GM19239 (cell line): Measurements from ENCODE around the gene MS4A18.

Experiments
- DNase-seq: peaks from one replicate; pipeline ENCODE4 v3.0.0; 2011; ENCODE audit warnings: low spot score; ENCODE audit not compliant: insufficient read length
- FAIRE-seq: peaks from 2 replicates; lab custom pipeline; 2011; peaks lifted over from hg19 to GRCh38; lab: Jason Lieb, UNC

MS4A18 gene

DNA sequence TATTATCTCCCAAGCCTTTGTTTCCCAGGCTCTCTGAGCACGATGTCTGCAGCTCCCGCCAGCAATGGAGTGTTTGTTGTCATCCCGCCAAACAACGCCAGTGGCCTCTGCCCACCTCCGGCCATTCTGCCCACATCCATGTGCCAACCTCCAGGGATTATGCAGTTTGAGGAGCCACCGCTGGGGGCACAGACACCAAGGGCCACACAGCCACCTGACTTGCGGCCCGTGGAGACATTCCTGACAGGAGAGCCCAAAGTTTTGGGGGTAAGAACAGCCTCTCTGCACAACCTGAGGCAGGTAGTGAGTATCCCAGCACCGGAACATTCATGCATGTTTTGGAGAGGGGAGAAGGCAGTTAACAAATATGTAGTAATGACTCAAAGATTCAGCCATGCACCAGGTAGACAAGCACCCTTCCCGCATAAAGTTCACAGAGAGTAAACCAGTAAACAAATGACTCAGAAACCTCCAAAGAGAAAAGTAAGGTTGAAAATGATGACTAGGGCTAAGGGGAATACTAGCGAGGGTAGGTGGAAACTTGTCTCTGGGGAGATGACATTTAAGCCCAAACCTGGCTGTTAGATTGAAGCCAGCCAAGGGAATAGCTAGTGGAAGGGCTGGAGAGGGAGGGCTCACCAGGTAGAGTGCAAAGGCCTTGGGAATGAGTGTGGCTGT is 39.3 kb downstream of the MS4A18 start:
- FAIRE-seq (no peak), DNase-seq (no peak)

DNA sequence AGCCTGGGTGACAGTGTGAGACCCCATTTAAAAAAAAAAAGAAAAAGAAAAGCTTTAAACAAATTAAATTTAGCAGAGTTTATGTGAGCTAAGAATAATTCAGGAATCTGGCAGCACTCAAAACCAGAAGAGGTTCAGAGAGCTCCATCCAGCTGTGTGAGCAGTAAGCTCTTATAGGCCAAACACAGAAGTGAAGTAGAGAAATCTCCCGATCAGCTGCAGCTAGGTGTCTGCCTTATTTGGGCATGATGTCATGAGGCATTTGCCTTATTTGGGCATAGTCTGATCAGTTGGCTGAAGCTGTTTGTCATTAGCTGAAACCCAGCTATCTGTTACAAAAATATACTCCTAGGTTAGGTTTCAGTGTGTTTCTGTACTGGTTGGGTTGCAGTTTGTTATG is 40.4 kb downstream of the MS4A18 start:
- DNase-seq: no peak
- FAIRE-seq: peak; percentile 95

DNA sequence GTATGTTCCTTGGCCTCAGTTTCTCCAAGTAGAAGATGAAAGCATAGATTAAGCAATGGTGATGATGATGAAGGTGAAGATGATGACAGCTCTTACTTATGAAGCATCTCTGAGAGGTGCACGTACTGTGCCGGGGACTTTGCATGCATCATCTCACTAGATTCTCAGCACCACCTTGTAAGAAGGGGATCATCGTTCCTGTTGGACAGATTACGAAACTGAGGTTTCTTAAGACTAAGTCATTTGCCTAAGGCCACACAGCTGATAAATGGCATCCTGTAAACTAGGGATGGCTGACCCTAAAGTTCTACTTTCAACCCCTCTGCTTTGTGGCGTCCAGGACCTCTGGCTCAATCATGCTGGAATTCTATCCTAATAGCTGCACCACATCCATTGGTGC is 40.8 kb downstream of the MS4A18 start:
- DNase-seq: no peak
- no peak for FAIRE-seq

DNA sequence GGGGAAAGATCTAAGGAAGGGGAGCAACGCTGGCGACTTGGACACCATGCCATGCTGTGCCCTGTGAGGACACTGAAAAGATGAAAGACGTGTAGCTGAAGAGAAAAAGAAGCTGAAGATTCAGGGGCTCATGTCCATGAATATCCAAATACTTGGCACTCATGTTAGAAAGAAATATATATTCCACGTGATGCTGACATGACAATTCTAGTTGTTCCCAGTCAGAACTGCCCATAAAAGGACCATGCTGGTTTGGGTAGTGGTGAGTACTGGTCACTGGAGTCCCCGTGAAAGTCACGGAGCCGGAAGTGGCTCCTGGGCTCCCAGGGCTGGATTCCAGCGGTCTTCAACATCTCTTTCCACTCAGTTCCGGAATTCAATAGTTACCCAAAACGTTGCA is 42.0 kb downstream of the MS4A18 start:
- DNase-seq (no peak), FAIRE-seq (no peak)

DNA sequence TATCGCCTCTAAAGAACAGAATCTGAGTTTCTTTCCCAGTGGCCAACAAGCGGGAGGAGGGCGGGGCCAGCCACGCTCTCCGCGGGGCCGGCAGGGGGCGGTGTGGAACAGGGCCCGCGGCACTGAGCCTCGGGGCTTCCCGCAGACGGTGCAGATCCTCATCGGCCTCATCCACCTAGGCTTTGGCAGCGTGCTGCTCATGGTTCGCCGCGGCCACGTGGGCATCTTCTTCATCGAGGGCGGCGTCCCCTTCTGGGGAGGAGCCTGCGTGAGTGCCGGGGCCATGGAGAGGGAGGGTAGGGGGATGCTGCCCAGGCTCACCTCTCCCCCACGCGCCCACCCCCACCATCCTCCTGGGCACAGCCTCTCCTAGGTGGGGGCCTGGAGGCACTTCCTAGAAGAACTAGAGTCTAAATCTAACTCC is 42.9 kb downstream of the MS4A18 start:
- DNase-seq: no peak

DNA sequence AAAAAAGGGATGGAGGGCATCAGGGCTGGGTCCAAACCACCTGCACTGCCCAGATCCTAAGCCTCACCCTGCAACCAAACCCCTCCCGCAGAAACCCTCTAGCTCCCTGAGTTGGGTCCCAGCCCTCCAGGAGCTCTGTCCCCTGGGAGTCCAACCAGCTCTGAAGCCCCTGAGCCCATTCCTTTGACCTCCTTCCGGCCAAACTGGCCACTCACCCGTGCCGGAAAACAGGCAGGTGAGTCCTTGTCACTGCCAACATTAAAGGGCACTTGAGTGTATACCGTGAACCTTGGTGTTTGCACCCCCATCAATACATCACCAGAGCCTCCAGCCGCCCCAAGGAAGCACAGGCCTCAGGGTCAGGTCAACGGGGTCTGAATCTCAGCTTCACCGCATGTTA is 43.7 kb downstream of the MS4A18 start:
- FAIRE-seq (no peak), DNase-seq (no peak)

More for the DNA sequence above, 42.9 kb downstream of the MS4A18 start:
- no peak for FAIRE-seq

DNA sequence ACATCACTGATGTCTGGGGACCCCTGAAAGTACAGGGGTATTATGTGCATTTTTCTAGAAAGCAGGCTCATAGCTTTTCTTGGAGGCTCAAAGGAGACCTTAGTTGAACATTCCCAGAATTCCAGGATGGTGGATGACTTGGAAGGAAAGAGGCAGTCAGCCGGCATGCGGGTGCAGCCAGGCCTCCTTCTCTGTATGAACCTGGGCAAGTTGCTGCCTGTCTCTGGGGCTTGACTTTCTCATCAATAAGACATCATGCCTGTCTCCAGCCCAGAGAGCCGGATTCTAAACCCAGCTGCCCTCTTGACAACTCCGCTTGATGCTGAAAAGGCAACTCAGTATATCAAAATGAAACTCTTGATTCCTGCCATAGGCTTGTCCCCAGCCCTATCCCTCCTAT is 44.8 kb downstream of the MS4A18 start:
- DNase-seq: no peak
- FAIRE-seq: no peak

DNA sequence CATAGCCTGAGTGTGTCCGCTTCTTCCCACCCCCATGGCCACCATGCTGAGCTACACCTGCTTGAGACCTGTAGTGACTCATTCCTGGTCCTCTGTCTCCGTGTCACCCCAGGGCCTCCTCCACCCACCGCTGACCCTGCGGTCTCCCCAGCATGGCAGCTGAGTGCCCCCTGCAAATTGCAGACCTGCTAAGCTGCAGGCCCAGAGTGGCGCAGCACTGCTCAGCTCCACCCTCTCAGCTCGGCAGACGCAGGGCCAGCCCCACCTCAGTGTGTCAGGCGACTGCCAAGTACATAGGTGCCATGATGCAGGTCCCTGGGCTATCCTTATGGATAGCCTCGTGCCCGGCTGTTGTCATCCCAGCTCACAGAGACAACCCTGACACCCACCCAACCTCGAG is 45.3 kb downstream of the MS4A18 start:
- FAIRE-seq (no peak), DNase-seq (no peak)

DNA sequence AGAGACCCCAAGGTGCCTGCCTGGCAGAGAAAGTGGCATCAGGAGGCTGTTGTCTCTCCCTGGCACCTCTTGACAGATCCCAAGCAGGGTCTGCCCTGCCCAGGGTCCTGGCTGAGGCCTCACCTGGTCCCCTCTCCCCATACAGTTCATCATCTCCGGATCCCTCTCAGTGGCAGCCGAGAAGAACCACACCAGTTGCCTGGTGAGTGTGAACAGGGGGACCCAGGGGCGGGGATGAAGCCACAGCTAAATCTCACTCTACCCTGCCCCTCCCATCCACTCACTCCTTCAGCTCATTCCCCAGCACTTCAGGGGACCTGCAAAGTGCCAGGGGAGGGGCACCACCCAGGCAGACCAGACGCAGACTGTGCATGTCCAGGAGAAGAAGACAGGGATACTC is 46.6 kb downstream of the MS4A18 start:
- FAIRE-seq (no peak), DNase-seq (no peak)

DNA sequence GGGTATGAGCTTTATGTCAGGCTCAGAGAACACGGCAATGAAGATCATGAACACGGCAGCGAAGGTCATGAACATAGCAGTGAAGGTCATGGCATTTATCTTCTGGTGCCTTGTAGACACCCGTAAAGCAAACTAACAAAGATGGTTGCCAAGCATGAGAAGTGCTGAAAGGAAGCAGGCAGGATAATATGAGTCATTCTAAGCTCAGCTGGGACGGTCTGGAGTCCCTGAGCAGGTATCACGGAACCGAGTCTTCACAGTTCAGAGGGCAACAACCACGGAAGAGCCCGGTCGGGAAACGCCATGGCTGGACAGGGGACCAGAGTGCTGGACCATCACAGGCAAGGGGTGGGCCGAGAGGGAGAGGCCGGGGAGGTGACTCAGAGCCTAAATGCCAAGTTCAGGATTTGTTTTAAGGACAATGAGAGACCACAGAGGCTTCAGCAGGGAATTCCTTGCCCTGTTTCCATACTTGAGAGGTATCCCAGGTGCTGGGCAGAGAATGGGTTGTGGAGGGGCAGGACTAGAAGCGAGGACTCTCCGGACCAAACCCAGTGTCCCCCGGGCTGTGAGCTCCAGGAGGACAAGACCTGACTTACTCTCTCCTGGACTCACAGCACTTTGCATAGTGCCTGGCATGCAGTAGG is 47.5 kb downstream of the MS4A18 start:
- FAIRE-seq (no peak), DNase-seq (no peak)

DNA sequence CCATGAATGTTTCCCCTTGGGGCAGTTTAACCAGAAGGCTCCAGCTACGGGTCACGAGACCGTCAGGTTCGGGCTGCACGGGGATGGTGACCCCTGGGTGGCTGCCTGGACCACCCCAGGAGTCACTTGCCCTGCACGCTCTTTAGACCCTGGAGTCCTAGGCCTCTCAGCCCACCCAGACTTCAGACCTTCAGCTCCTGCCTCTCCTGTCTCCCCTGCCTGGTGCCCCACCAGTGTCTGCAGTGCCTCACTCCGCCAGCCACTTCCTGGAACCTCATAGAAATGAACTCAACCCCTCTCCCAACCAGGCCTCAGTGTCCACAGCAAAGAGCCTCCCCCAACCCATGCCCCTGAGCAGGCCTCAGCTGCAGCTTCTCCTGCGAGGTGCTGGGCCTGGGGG is 48.1 kb downstream of the MS4A18 start:
- FAIRE-seq (no peak), DNase-seq (no peak)

DNA sequence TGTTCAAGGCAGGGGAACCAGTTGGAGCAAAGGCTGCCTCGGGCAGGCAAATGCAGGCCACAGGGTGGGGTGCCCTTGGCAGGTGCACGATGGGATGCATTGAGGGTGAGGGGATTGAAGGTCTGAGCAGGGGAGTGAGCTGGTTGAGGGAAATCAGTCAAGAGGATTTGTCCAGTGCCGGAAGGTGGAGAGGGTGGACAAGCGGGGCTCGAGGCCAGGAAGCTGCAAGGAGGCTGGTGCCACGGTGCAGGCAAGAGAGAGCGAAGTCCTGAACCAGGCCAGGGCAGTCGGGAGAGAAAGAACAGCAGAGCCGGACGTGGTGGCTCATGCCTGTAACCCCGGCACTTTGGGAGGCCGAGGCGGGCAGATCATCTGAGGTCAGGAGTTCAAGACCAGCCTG is 50.2 kb downstream of the MS4A18 start:
- FAIRE-seq: no peak

DNA sequence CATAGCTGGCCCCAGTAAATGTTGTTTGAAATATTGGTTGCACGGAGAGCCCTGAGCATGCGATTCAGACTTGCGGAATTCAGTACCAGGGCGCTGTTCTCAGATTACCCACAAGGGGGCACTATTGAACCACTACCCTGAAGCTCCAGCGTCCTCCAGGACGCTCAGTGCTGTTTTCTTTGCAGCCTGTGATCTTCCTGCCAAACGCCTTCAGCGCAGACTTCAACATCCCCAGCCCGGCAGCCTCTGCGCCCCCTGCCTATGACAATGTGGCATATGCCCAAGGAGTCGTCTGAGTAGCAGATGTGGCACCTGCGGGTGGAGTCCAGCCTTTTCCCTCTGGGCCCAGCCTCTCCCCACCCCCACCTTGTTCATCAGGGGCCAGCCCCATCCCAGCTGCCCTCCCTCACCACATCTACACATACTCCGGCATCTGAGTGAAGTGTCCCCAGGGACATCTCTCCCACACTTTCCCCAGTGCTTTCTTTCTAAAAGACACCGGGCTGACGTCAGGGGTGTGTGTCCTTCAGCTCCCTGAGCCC is 51.0 kb downstream of the MS4A18 start:
- DNase-seq (peak; percentile 79), FAIRE-seq (peak; percentile 95)

More for the DNA sequence above, 50.2 kb downstream of the MS4A18 start:
- no peak for DNase-seq

DNA sequence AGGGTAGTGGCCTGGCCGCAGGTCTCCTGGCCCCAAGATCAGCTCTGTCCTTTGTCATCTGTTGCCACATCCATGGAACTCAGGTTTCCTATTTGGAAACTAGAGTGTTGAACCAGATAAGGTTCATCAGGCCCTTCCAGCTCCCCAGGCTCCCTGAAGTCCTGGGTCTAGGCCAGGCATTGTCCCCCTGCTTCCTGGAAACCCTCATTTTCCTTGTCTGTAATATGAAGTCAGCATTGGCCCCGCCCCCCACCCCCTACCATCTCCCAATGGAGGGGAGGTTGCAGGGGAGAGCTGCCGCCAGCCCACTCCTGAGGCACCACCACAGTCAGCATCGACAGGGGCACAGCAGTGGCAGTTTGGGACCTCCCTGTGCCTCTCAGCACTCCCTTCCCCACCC is 51.6 kb downstream of the MS4A18 start:
- no peak for DNase-seq
- no peak for FAIRE-seq

DNA sequence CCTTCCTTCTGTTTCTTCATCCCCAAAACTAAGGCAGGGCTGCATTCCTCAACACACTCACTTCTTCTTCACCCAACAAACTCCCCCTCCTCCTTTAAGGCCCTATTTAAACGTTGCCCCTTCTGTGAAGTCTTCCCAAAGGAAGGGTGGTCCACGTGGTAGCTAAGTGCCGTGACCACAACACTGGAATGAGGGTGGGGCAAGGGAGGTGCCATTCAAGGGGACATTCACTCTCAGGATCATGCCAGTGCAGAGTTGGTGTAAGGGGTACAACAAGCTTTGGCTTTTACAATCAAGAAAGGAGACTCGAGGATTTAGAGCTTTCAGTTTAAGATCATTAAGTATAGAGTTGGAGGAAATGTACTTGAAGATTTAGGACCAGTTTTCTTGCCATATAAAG is 52.6 kb downstream of the MS4A18 start:
- FAIRE-seq: peak; percentile 37
- no peak for DNase-seq

DNA sequence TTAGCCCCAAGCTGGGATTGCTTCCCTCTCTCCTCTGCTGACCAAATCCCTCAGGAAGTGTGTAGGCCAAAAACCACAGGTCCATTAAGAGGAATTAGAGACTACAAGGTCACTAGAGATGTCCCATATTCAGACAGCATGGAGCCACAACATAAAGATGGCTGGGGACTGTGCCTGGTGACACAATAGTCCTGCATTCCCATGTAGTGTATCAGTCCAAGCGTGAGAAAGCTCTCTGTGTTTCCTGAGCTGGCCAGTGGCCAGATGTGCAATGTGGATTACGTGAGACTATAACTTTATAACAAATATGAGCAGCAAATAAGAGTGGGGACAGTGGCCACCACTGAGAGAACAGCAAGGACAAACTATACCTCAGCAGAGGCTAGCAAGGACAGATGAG is 53.1 kb downstream of the MS4A18 start:
- FAIRE-seq (no peak), DNase-seq (no peak)

DNA sequence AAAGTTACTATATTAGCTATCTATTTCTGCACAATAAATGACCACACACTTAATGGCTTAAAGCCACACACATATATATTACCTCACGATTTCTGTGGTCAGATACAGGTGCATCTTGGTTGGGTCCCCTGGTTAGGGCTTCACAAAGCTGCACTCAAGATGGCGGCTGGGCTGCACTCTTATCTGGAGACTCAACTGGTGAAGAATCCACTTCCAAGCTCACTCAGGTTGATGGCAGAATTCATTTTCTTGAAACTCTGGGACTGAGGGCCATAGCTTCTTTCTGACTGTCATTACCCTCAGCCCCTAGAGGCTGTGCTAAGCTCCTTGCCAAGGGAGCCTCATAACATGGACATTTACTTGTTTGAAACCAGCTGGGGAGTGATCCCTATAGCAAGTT is 55.5 kb downstream of the MS4A18 start:
- FAIRE-seq (peak; percentile 4), DNase-seq (no peak)

DNA sequence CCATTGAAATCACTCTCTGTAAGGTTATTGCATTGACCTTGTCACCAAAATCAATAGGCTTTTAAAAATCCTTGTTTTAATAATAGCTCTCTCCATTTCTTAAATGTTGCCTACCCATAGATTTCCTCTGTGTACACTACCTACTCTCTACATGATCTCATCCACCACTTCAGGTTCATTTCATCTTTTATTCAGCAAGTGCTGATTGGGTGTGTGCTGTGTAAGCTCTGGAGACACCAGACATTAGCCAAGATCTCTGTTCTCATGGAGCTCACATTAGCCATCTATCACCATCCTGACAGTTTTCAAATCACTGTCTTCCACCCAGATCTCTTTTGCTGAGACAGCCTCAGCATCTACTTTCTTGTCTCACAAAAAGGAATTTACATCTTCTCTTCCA is 56.3 kb downstream of the MS4A18 start:
- no peak for DNase-seq
- FAIRE-seq: no peak

DNA sequence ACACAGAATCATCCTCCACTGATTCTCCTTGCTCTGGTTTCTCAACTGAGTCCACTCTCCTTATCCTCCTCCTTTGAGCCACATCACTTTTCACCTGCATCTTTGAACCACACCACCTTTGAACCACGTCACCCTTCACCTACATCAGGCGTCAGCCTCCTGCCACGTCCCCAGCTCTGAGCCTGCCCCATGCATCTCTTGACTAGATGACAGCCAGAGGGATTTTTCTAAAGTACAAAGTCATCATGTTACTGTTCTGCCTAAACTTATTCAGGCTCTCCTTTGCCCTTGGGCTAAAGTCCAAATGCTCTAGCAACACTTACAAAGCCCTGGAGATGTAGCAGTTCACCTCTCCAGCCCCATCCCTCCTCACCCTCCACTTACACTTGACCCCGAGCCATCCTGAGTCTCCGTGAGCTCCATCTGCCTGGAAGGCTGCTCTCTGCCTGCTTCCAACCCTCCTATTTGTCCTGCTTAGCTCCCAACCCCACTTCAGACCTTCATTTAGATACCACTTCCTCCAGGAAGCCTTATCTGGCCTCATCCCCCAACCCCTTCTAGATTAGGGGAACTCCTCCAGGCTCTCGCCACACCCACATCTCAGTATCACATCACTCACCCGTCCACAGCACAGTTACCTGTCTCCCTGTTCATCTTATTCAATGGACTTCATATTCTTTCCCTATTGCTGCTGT is 56.9 kb downstream of the MS4A18 start:
- FAIRE-seq (no peak), DNase-seq (no peak)

DNA sequence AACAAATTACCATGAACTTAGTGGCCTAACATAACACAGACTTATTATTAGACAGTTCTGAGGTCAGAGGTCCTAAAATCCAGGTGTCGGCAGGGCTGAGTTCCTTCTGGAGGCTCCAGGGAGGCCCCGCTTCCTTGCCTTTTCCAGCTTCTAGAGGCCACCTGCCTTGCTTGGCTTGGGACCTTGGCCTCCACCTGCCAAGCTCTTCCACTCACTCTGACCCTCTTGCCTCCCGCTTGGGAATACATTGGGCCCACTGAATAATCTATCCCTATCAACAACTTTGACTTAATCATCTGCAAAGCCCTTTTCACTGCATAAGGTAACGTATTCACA is 57.4 kb downstream of the MS4A18 start:
- FAIRE-seq (no peak), DNase-seq (no peak)

DNA sequence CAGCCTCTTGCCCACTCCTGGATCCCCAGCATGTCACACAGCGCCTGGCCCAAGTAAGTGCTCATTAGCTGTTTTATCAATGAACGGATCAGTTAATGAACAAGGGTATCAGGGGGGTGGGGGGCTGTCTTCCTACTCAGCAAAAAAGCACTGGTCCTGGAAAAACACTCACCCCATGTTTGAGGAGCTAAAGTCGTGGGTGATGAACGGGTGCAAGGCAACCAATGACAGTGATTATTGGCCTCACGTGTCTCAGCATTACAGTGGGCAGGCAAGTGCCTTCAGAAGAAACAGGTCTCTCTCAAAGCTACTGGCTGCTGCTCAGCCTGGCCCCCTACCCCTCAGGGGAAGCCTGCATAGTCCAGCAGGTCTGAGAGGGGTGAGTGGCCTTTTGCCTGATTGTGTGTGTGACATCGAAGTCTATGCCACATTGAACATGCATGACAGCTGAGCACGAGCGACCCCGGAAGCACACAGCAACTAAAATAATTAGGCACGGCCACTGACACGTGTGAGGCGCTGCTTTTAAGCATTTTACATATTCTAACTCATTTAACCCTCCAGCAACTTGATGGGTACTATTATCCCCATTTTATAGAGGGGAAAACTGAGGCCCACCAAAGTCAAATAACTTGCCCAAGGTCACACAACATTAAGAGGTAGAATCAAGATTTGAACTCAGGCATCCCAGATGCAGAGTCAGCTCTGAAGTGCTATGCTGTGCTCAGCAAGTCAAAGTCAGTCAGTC is 58.0 kb downstream of the MS4A18 start:
- FAIRE-seq (no peak), DNase-seq (no peak)
